Measurements from ENCODE around the gene FZD10.

Gene FZD10, protein sequence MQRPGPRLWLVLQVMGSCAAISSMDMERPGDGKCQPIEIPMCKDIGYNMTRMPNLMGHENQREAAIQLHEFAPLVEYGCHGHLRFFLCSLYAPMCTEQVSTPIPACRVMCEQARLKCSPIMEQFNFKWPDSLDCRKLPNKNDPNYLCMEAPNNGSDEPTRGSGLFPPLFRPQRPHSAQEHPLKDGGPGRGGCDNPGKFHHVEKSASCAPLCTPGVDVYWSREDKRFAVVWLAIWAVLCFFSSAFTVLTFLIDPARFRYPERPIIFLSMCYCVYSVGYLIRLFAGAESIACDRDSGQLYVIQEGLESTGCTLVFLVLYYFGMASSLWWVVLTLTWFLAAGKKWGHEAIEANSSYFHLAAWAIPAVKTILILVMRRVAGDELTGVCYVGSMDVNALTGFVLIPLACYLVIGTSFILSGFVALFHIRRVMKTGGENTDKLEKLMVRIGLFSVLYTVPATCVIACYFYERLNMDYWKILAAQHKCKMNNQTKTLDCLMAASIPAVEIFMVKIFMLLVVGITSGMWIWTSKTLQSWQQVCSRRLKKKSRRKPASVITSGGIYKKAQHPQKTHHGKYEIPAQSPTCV

DNA sequence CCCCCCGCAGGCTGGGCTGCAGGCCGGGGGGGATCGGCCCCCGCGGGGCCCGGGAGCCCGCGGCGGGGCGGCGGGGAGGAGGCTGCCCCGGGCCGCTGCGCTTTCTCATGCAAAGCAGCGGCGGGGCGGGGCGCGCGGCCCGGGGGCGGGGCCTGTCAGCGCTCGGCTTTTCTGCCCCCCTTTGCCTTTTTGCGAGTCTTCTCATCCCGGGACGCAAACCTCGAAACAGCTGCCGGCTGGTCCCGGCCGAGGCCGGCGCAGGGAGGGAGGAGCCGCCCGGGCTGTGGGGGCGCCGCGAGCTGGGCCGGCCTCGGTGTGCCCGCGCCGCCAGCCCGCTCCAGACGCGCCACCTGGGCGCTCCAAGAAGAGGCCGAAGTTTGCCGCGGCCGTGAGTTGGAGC is at the start of gene FZD10:
Gene FZD10, plus strand, starts transcription at position 198 of the 400 bp plus-strand sequence. CDS start 479 bp downstream, outside the sequence.
- no peak for DNase-seq

DNA sequence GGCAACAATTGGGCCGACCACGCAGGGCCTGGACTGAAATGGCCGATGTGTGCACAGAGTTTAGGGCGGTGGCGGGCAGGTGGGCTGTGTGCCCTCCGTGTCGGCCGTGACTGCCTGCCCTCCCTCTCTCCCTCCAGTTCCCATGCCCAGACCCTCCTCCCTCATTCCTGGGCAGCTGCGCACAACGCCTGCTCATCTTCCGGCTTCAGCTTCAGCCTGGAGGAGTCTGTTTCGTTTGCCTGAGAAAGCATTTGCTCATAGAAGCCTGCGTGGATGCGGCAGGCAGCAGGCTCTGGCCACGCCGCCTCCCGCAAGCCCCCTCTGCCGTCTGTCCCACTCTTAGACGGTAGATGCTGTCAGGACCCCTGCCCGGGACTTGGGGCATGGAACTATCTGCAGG is 47.3 kb upstream of the FZD10 start:
- DNase-seq: no peak

DNA sequence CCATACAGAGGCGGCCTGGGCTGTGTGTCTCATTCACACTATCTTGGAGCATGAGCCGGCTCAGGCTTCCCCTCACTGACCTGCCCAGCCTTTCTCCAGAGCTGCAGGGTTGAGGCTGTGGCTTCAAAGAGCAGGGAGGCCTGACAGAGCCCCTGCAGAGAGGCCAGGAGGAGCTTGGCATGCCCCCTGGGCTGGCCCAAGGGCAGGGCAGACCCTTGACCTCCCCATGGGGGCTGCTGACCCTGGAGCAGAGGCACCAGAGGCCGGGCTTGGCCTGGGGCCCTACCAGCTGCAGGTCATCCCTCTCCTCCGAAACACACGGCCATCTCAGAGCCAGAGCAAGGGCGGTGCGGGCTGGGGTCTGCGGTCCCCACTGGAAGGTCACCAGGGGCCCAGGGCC is 46.6 kb upstream of the FZD10 start:
- no peak for DNase-seq

DNA sequence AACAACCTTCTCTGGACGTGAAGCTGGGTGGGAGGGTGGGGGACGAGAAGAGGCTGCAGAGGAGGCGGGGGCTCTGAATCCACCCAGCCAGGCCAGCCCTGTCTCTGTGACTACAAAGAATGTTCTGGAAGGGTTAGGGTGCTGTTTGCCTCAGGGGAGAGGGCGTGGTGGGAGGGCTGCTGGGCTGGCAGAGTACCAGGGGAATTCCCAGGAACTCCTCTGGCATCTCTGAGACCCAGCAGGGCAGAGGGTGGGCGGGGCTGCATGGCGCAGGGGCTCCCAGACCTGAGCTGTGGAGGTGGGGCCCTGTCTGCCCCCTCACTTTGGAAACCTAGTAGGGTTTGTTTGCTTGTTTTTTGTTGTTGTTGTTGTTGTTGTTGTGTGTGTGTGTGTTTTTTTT is 45.5 kb upstream of the FZD10 start:
- DNase-seq: no peak

DNA sequence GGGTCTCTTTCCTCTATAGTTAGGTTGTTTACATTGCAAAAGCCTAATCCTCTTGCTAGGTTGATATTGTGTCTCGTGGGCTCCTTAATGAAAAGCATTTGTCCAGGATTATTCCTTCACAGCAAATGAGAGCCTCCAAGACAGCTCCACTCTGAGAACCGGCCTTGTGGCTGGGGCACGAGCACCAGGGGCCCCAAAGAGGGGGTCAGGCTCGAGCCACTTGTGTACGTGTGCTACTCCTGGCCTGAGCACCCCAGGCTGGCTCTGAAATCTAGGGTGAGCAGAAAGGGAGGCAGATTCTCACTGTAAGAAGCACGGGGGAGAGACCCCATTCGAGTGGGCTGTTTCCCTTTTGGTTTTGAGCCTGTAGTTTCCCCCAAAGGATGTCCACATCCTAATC is 45.0 kb upstream of the FZD10 start:
- DNase-seq: no peak

DNA sequence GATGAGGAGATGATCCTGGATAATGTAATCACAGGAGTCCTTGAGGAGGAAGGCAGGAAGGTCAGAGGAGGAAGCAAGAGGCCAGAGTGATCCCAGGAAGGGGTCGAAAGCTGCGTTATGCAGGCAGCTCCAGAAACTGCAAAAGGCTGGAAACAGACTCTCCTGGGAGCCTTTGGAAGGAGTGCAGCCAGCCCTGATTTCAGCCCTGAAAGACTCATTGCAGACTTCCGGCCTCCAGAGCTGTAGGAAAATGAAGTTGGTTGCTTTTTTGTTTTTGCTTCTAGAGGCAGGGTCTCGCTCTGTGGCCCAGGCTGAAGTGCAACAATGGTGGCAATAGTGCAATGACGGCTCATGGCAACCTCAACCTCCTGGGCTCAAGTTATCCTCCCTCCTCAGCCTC is 44.6 kb upstream of the FZD10 start:
- no peak for DNase-seq

DNA sequence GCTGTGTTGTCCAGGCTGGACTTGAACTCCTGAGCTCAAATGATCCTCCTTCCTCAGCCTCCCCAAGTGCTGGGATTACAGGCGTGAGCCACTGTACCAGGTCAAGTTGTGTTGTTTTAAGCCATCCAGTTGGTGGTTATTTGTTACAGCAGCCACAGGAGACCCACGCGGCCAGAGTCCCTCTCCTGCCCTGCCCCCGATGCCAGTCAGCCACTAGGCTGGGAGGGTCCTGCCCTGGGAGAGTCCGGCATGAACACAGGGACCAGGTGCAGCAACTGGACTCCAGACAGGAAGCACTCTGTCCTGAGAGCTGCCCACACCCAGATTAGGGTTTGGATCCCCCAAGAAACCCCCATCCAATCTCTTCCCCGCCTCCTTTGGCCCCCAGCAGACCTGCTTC is 44.1 kb upstream of the FZD10 start:
- no peak for DNase-seq

DNA sequence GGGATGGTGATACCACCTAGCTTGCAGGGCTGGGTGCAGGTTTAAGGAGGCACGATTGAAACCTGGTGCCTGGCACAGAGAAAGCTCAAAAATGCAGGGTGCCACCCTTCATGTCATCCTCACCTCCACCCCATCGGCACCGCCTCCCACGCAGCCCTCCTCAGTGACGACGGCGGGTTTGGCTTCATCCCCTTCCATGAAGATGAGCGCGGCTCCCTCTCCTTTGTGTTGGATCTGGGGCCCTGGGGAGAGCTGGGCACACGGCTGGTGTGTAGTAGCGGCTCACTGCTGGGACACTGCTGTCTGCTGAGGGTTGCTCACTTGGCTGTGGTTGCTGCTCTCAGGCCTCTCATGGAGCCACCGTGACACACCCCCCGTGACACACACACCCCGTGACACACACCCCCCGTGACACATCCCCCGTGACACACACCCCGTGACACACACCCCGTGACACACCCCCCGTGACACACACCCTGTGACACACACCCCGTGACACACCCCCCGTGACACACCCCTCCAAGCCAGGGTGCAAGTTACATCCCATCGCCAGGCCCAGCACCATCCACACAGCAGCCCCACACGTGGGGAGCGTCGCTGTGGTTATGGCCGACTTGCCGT is 42.9 kb upstream of the FZD10 start:
- no peak for DNase-seq

DNA sequence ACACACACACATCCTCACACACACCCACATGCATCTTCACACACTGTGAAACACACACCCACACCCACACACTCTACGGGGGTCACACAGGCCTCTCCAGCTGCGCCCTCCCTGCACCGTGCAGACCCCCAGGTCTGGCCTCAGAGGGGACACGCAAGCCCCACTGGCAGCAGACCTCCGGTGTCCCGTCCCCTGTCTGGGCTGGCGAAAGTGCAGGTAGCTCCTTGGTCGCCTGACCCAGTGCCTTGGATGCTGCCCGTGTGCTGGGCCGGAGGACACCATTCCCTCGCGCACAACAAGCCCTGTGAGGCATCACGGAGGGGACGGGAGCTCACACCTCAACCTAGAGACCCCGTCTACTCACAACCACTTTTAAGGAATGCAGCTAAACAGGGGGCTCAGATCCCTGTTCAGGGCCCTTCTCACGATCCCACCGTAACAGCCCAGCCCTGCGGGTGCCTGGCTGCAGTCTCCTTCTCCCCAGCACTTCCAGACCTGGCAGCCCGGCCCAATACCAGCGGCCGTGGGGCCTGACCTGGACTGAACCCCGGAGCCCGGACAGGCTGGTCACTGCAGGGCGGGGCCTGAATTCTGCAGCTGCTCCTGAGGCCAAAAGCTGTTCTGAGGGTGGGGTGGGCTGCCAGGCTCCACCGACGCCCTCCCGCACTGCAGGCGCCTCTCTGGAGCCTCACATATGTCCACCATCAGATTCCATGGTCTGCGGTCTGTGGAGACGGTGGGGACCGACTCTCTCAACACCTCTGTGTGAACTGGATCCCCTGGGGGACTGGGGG is 42.1 kb upstream of the FZD10 start:
- DNase-seq: no peak

DNA sequence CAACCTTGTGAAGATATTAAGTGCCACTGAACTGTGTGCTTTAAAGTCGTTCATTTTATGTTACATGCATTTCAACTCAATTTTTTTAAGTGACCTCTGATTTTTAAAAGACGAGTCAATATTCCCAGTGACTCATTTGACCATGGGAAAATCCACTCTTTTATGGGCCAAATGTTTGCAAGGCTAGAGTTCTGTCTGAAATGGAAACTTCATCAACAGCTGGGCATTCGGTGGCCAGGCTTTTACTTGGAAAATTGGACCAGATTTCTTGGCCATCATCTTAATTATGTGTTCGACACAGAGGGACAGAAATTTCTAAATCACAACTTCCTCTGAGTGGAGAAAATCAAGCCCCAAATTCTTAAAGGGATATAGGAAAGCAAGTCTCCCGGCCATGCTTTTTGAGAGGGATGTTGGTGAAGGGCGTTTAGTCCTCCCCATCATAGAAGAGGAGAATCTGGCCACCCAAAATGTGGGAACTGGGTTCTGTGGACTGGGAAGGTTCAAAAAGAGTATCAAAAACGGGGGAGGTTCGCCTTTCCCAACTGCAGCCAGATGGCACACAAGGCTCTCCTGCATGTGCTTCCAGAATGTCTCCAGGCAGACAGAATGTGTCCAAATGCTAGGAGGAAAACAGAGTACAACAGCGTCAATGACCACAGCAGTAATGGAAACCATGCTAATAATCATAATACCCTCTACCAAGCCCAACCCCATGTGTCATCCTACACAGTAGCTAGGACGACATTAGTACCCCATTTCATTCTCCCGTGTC is 40.9 kb upstream of the FZD10 start:
- DNase-seq: no peak

DNA sequence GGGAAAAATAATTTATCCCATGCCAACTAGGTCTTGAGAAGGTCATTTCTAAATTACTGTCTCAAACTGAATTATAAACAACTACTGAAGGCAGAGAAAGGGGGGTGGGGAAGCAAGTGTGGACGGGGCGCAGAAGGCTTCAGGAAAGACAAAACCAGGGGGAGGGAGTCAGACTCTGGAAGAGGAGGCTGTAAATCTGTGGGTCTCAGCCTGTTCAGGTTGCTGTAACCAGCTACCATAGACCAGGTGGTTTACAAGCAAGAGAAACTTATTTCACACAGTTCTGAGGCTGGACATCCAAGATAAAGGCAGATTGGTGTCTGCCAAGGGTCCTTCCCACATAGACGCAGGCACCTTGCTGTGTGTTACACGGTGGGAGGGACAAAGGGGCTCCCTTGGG is 39.9 kb upstream of the FZD10 start:
- no peak for DNase-seq

DNA sequence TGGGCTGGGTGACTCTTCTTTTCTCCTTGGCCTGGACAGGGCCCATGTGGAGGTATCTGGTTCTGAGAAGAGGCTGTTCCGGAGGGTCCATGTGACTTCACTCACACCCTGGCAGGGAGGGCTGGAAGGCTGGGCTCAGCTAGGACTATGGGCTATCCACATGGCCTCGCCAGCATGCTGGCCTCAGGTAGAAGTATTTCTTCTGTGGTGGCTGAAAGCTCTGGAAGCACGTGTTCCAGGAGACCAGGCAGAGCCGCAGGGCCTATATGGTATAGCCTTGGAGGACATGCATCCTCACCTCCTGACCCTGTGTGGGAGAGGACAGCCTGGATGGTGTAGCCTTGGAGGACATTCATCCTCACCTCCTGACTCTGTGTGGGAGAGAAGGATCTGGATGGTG is 38.2 kb upstream of the FZD10 start:
- no peak for DNase-seq

DNA sequence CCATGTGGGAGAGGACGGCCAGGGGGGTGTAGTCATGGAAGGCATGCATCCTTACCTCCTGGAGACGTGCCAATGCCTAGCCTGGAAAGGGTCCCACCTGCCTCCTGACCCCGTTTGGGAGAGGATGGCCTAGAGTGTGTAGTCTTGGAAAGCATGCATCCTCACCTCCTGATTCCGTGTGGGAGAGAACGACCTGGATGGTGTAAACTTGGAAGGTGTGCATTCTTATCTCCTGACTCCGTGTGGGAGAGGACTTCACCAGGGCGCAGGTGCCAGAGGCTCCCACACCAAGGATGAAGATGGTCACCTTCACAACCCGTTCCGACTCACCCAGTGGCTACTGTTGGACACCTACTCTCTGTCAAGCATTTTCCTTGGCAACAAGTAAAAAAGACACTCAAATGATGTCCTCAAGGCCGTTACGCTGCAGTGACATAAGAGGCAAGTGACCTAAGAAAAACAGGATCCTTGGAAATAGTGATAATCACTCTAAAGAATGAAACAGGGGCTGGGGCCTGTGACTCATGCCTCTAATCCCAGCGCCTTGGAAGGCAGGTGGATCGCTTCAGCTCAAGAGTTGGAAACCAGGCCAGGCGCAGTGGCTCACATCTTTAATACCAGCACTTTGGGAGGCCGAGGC is 37.5 kb upstream of the FZD10 start:
- no peak for DNase-seq

DNA sequence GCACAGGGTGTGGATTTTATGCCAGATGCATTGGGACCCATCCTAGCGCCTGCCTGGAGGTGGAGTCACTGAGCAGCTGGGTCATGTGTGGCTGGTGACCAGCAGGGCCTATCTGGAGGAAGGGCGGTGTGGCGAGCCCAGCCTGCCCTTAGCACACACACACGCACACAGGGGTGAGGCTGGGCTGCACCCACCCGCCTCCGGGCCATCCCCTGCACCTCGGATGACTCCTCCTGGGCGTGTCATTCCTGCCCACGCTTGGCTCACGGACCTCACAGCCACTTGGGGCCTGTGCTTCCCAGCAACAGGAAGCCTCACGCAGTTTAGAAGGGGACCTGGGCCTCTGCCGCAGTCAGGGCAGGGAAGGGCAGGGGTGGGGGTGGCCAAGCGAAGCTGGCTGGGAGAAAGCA is 36.2 kb upstream of the FZD10 start:
- no peak for DNase-seq

DNA sequence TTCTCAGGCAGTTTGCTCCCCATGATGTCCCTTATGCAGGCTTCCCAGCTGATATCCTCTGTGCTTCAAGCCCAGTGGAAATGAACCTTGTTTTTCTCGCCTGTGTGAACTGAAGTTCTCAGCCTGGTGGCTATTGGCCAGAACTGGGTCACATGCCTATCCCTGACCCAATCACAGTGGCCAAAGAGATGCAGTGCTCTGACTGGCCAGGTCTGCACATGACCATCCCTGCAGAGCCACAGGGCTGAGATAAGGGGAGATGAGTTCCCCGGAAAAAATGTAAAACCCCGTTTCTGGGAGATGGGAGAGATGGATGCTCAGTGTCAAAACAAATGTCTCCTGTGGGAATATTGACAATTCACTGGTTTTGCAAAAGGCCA is 34.7 kb upstream of the FZD10 start:
- DNase-seq: no peak

DNA sequence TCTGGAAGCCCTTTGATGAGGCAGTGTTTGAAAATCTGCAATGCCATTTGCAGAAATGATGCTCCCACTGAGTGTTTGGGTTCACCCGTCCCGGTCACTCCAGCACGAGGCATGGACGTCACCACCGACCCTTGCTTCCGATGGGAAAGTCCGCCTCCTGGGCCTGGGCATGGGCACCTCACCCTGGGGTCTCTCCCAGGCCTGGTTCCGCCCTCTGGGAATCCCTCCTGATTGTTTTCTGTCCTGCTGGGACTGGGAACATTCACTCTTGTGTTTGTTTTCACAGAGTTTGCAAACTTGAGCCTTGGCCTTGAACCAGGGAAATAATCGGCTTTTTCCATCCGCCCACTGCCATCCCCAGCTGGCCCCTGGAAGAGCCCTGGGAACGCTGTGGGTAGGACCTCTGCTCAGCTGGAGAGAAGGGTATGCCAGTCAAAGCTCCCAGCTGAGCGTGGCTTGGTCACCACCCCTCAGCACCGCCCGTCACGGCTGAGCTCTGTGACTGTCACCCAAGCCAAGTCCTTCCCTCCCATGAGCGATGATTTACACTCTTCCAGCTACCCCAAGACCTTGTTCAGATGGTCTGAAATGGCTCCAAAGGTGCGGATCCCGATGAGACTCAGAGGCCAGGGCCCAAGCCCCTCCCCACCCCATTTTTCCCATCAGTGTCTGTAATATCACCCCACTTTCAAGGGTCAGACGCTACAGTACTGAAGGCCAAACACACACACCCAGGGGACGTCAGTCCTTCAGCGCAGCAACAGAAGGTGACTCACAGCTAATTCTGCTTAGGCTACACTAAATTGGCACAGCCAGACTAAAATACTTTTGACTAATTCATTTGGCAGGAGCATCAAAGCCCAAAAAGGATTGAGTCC is 34.1 kb upstream of the FZD10 start:
- DNase-seq: no peak

DNA sequence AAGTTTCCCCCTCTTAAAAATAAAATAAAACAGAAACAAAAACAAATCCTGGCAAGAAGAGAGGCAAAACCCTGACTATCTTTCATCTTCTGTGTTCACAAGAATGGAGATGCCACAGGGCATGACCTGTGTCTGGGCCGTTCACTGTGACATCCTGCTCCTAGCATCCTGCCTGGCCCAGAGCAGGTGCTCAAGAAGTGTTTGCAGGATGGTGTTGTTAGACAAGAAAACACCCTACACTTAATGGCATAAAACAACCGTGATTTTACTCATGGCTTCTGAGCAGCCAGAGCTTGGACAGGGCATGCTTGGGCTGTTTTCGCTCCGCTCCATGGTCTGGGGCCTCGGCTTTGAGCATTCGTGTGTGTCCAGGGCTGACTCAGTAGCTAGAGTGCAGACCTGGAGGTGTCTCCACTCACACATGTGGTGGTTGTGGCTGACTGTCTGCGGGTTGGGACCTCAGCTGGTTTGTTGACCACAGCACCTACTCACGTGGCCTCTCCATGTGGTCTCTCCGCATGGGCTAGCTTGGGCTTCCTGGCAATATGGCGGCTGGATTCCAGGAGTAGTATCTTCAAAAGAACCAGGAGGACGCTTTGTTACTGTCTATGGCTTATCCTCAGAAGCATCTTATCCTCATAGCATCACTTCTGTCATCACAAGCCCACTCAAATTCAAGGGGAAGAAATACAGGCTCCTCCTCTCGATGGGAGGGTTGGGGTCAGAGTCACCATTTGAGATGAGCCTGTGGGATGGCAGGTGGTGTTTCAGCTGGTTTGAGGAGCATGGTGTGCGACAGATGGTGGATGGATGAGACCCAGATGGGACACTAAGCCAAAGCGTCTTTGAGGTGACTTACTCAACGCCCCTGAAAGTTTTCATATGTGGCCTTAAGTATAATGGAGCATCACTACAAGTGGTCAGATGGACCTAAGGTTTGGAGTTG is 33.2 kb upstream of the FZD10 start:
- no peak for DNase-seq

DNA sequence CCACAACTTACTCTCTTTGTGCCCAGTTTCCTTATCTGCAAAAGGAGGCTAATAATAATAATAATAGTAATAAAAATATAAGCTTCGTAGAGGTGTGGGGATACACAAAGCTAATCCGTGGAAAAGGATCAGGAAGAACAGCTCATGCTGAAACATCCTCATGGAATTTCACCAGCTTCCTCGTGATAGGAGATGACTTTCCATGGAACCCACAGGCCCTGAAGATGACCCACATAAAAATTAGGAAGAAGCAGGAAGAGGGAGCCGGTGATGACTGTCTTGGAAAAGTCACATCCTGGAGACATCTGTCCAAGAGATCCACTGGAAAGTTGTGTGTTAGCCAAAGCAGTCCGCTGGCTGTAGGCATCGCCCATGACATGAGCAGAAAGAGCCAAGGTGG is 31.9 kb upstream of the FZD10 start:
- no peak for DNase-seq

DNA sequence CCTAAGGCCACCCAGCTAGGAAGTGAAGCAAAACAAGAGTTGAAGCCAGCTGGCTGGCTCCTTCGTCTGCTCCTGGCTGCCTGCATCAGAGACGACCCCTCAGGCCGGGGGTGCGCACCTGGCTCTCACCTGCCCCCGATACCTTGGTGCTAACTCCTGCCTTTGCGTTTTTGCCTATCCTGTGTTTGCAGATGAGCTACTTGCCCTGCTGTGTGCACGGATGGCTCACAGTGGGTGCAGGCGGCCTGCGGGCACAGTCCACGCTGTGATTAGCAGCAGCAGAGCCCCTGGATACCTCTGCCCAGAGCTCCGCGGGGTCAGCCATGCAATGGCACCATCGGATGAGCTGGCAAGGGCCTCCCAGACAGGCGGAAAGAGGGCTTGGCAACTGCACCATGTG is 31.2 kb upstream of the FZD10 start:
- DNase-seq: no peak

DNA sequence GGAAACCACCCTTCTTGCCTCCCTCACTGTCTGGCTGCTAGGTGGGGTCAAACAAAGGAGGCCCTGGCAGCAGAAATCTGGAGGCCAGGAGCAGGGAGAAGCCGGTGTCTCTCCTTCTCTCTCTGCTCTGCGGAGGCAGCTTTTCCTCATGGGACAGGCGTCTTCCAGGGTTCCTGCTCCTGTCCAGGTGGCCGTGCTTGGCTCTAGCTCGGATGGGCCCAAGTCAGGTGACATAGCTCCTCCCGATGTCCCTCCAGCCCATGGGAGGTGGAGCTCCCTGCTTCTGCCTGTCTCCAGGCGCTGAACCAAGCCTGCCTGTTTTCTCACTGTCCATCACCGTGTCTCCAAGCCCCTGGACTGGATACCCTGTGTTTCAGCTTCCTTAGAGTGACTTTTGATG is 30.5 kb upstream of the FZD10 start:
- DNase-seq: no peak

Data from NCI-H1694 treated with DMSO at 0.1 percent for 48 hours (cell line).